SK-MEL-5 (cell line): ENCODE data around the gene PDIA4. TPM values are rescaled to one million over a fixed set of nuclear protein-coding genes. Genes with fewer than 3 reads are reported as not detected.
"Not testable (repeated sequence)": the region's sequence is repeated elsewhere in the genome, so short reads cannot be mapped to it uniquely, and the experiment has no call there.

Source experiments
- DNase-seq: peaks from one replicate; pipeline ENCODE4 v3.0.0-alpha.2; 2016; ENCODE audit warnings: low read depth, low spot score
- in situ Hi-C: cut with HindIII; loops from 2 replicates; pipeline ENCODE4 v1.10.0; 2016; ENCODE audit warnings: low sequenced_read_pairs, high pct_unique_total_duplicates, low pct_unique_long_range_greater_than_20kb
- total RNA-seq: library from RNA; depleted of rRNA; stranded (reverse); fragments of >200 nt; shearing (Covaris generic); gene quantifications from 2 replicates; pipeline ENCODE4 v1.2.3, GENCODE V29; 2014

The PDIA4 gene
- total RNA-seq, 1 experiment from 2014 or later, result 385 TPM

DNA sequence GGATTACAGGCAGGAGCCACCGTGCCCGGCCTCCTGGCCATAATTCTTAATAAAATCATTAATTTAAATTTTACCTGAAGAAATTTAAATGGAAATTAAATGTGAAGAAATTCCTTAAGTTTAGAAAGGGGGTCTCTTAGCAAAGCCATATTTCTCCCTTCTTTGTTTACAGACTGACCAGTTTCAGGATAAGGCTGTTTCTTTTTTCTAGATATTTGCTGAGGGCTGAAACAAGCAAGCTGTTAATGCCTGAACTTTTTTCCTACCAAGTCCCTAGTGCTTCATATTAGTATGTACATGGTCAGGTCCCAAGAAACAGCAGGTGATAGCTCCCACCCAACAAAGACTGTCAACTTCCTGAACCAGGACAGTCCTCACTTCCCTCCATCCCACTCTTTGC lies 18.1 kb upstream of the PDIA4 start:
- no peak for DNase-seq
- in situ Hi-C loops, result no loop called here

- in situ Hi-C loops, result no loop called here
- no peak for DNase-seq
Observed at GRCh38 chr7:149043936-149044335, 15.6 kb upstream of the PDIA4 start.

GRCh38 chr7:149041350-149041749 lies 13.0 kb upstream of the PDIA4 start:
- DNase-seq, result no peak
- in situ Hi-C loops, result no loop called here

GRCh38 chr7:149038641-149039040 lies 10.3 kb upstream of the PDIA4 start:
- DNase-seq, in situ Hi-C loops: not testable (repeated sequence)

- in situ Hi-C loops, result no loop called here
- DNase-seq, result no peak
Observed at GRCh38 chr7:149036676-149037075, 8.4 kb upstream of the PDIA4 start.

- in situ Hi-C loops, result no loop called here
- DNase-seq, result no peak
Observed at GRCh38 chr7:149031353-149031910, 3.1 kb upstream of the PDIA4 start.

DNA sequence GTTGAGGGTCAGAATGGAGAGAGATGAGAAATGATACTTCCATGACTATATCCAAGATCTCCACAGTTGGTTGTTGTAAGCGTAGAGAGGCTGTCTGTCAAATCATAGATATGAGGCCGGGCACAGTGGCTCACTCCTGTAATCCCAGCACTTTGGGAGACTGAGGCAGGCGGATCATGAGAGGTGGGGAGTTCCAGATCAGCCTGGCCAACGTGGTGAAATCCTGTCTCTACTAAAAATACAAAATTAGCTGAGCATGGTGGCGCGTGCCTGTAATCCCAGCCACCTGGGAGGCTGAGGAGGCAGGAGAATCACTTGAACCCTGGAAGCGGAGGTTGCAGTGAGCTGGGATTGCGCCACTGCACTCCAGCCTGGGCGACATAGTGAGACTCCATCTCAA lies 2.1 kb upstream of the PDIA4 start:
- in situ Hi-C loops, DNase-seq: not testable (repeated sequence)

- in situ Hi-C loops, result no loop called here
- DNase-seq, result no peak
Observed at GRCh38 chr7:149027611-149028345, 527 bp downstream of the PDIA4 start.

DNA sequence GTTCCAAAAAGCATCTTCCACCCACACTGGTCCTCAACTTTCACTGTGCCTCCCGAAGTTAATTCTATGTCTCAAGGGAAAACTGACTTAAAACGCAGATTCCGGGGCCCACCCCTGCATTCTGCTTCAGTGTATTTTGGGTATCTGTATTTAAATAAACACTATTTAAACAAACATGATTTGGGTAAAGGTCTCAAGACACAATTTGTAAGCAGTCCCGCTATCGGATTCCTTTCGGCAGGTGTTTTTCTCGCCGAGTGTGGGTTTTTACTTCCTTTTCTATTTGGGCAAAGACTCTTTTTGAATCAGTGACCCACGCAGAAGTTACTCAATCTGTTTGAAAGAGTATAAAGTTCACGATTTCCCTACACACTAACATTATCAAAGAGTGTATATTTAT lies 1.2 kb downstream of the PDIA4 start:
- in situ Hi-C loops, result no loop called here
- DNase-seq, result no peak

DNA sequence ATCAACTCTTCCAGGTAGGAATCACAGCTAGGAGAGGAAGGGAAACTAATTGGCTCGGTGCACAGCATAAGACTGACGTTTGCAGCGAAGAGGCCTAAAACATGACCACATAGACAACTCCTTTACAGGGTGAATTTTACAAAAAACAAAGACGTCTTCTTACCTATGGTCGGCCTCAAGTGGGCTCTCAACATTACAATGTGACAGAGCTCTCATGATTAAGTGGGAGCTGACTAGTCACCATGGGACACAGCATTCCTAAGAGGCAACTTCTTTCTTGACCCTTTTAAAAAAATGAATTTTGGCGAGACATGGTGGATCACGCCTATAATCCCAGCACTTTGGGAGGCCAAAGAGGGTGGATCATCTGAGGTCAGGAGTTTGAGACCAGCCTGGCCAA lies 4.6 kb downstream of the PDIA4 start:
- DNase-seq, result no peak
- in situ Hi-C loops, result no loop called here

GRCh38 chr7:149022756-149023360 lies 5.4 kb downstream of the PDIA4 start:
- in situ Hi-C loops, result no loop called here
- no peak for DNase-seq

GRCh38 chr7:149021725-149022062 lies 6.6 kb downstream of the PDIA4 start:
- in situ Hi-C loops, result no loop called here
- DNase-seq, result no peak

DNA sequence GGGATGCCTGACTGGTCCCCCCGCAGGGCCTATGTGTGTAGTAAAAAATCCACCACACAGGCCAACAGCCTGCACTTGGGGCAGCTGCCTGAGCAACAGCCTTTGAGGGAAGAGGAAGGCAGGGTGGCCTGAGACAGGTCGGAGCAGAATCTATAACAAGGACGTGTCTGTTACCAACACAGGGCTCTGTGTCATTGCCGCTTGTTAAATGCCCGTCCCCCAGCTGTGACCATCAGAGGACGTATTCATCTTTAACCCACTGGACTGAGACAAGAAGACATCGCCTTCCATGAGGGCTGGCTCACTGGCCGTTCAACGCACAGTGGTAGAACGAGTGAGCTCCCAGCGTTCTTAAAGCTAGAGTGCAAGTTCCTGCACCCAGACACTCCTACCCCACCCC lies 7.8 kb downstream of the PDIA4 start:
- in situ Hi-C loops, result no loop called here

DNA sequence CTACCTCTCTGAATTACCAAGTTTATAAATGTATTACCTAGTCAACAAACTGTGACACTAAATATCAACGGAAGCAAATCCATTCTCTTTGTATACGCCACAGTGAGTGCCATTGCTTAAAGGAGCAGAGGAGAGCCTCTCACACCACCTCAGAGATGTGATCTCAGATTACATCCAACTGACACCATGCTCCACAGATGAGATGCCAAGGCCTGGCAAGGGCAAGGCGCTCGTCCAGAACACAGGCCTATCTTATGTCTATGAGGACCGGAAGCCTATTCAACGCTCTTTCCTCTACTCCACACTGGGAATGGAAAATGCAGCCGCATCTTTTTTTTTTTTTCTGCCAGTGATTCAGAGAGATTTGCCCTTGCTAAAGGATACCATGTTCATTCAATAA lies 11.4 kb downstream of the PDIA4 start:
- in situ Hi-C loops, result no loop called here
- DNase-seq, result no peak

More for the DNA sequence above, 7.8 kb downstream of the PDIA4 start:
- DNase-seq, result peak; percentile 83

DNA sequence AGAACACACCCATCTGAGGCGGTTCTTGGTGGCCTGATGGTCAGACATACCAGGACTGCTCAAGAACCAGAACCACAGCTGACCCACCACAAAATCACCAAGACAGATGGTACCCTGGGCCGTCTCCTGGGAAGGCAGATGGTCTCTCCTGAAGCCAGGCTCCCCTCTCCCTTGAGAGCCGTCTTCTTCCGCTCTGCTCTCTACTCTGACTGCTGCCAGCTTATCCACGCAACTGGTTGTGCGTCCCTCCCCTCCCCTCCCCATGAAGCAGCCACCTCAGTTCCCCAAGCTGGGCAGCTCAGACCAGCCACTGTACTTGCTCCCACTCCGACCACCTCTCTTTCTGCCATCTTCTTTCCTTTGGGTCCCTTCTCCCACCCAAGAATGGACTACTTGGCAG lies 14.0 kb downstream of the PDIA4 start:
- in situ Hi-C loops, result no loop called here
- DNase-seq, result no peak

DNA sequence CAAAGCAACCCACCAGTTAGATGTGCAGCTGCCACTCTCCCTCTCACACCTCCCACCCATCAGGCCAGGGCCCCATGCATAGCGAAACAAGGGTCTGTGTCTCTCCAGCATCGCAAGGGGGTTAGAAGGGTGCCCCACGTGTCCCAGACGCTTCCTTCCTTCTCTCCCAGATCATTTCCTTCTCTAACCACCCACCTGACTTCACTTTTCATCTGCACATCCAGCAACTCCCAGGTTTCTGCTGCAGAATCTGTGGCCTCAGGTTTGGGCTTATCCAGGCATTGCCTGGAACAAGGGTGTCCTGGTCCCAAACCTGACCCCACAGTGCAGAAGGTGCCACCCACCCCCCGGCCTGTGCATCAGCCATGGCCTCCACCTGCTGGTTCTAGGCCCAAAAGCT lies 14.4 kb downstream of the PDIA4 start:
- no peak for DNase-seq
- in situ Hi-C loops, result no loop called here

- in situ Hi-C loops, result not testable (repeated sequence)
Observed at GRCh38 chr7:149012730-149013129, 15.6 kb downstream of the PDIA4 start.

DNA sequence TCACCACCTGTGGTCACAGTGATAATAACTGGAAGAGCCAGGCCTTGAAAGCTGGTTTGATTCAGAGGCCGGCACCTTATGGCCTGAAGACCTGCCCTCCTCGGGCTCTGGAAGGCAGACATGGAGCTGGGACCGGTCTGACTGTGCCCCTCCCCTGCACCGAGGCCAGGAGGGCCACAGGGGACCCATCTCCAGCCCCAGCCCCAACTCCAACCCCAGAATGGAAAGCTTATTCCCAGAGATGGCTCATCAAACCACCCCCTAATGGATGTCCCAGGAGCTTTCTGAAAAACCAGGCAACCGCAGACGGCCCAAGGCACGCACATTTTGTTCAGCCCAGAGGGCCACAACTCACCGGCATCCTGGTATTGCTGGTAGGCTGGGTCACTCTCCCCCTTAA lies 16.8 kb downstream of the PDIA4 start:
- no peak for DNase-seq
- in situ Hi-C loops, result no loop called here

More at GRCh38 chr7:149012730-149013129, 15.6 kb downstream of the PDIA4 start:
- DNase-seq, result not testable (repeated sequence)

- in situ Hi-C loops, result no loop called here
- no peak for DNase-seq
Observed at GRCh38 chr7:149010451-149010850, 17.9 kb downstream of the PDIA4 start.
